ENCODE measurements around the gene AKR1C8.
"Not testable (repeated sequence)": the region's sequence is repeated elsewhere in the genome, so short reads cannot be mapped to it uniquely, and the experiment has no call there.

AKR1C8 gene

GRCh38 chr10:5117026-5117425, 67.9 kb downstream of the AKR1C8 start:
- DNase-seq (ENCODE audit: low read depth) = no peak
- no peak for TF ChIP-seq MYC (IDR thresholded peaks at IDR 0.05; ENCODE audit: low read depth, low read length)
- TF ChIP-seq, protein P1, sequence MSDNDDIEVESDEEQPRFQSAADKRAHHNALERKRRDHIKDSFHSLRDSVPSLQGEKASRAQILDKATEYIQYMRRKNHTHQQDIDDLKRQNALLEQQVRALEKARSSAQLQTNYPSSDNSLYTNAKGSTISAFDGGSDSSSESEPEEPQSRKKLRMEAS (IDR thresholded peaks at IDR 0.05; ENCODE audit: low read depth, low read length) = no peak
- H3K4me3 ChIP-seq (ENCODE audit: low read depth, low read length) = no peak overlapping the region

DNA sequence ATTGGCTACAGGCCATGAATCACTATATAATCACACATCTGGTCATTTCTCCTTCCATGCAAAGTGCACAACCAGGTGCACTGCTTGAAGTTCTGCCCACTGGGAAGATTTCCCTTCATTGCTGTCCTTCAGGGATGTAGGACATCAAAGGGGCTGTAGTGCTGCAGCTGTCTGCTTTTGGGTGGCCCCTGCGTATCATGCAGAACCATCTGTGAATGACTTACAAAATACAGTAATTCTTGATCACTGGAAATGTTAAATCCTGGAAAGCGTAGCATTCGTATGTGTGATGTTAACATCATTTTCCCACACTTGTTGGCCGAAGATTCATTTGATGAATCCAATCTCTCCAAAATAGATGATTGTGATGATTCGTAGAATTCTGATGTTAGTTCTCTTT, 68.3 kb downstream of the AKR1C8 start:
- no peak for DNase-seq (ENCODE audit: low read depth)
- no peak overlapping the region for H3K4me3 ChIP-seq (ENCODE audit: low read depth, low read length)
- TF ChIP-seq MYC (IDR thresholded peaks at IDR 0.05; ENCODE audit: low read depth, low read length) = no peak
- TF ChIP-seq, protein P2, sequence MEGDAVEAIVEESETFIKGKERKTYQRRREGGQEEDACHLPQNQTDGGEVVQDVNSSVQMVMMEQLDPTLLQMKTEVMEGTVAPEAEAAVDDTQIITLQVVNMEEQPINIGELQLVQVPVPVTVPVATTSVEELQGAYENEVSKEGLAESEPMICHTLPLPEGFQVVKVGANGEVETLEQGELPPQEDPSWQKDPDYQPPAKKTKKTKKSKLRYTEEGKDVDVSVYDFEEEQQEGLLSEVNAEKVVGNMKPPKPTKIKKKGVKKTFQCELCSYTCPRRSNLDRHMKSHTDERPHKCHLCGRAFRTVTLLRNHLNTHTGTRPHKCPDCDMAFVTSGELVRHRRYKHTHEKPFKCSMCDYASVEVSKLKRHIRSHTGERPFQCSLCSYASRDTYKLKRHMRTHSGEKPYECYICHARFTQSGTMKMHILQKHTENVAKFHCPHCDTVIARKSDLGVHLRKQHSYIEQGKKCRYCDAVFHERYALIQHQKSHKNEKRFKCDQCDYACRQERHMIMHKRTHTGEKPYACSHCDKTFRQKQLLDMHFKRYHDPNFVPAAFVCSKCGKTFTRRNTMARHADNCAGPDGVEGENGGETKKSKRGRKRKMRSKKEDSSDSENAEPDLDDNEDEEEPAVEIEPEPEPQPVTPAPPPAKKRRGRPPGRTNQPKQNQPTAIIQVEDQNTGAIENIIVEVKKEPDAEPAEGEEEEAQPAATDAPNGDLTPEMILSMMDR (IDR thresholded peaks at IDR 0.05; ENCODE audit: low read depth, low read length) = no peak

- not testable (repeated sequence) for DNase-seq (ENCODE audit: low read depth); H3K4me3 ChIP-seq (ENCODE audit: low read depth, low read length)
Measured at GRCh38 chr10:5109861-5110260, 75.1 kb downstream of the AKR1C8 start.

- H3K4me3 ChIP-seq (ENCODE audit: low read depth, low read length) = no peak overlapping the region
- no peak for TF ChIP-seq MYC (IDR thresholded peaks at IDR 0.05; ENCODE audit: low read depth, low read length)
- TF ChIP-seq, protein P2 (IDR thresholded peaks at IDR 0.05; ENCODE audit: low read depth, low read length) = no peak
- TF ChIP-seq, protein P1 (IDR thresholded peaks at IDR 0.05; ENCODE audit: low read depth, low read length) = no peak
- no peak for TF ChIP-seq POLR2A (IDR thresholded peaks at IDR 0.05; ENCODE audit: extremely low read depth, insufficient read length)
- no peak for DNase-seq (ENCODE audit: low read depth)
Measured at GRCh38 chr10:5108658-5109416, 76.1 kb downstream of the AKR1C8 start.

DNA sequence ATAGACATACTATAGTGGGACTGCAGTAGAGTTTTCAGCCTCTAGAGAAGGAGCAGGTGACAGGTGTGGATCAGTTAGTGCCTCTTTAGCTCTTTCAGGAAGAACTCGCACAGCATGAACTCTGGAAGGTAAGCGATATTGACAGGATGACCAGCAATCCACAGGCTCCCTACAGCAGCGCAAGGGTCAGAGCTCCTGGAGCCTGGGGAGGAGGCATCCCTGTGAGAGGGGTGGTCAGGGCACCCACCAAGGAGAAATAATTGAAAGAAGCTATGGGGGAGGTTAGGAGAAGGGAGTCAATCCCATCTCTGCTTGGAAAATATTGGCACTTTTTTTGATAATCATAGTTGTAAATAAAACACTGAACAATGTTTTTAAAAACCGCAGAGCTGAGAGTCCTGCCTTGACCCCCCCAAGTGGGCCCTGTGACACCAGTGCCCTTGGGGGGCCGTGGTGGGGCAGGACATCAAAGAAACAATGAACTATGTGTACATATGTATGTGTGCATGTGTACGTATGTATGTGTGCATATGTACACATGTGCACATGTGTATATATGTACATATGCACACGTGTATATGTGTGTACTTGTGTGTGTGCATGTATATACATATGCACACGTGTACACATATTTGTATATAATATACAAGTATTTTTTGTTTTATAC, 77.0 kb downstream of the AKR1C8 start:
- TF ChIP-seq POLR2A (IDR thresholded peaks at IDR 0.05; ENCODE audit: extremely low read depth, insufficient read length) (no peak), MYC (IDR thresholded peaks at IDR 0.05; ENCODE audit: low read depth, low read length) (no peak)
- TF ChIP-seq, protein P2 (IDR thresholded peaks at IDR 0.05; ENCODE audit: low read depth, low read length) = no peak
- TF ChIP-seq, protein P1 (IDR thresholded peaks at IDR 0.05; ENCODE audit: low read depth, low read length) = no peak
- no peak for DNase-seq (ENCODE audit: low read depth)
- no peak overlapping the region for H3K4me3 ChIP-seq (ENCODE audit: low read depth, low read length)

GRCh38 chr10:5106553-5106952, 78.4 kb downstream of the AKR1C8 start:
- no peak for DNase-seq (ENCODE audit: low read depth)
- TF ChIP-seq, protein P2 (IDR thresholded peaks at IDR 0.05; ENCODE audit: low read depth, low read length) = no peak
- TF ChIP-seq POLR2A (IDR thresholded peaks at IDR 0.05; ENCODE audit: extremely low read depth, insufficient read length) (no peak), MYC (IDR thresholded peaks at IDR 0.05; ENCODE audit: low read depth, low read length) (no peak)
- TF ChIP-seq, protein P1 (IDR thresholded peaks at IDR 0.05; ENCODE audit: low read depth, low read length) = no peak
- no peak overlapping the region for H3K4me3 ChIP-seq (ENCODE audit: low read depth, low read length)

DNA sequence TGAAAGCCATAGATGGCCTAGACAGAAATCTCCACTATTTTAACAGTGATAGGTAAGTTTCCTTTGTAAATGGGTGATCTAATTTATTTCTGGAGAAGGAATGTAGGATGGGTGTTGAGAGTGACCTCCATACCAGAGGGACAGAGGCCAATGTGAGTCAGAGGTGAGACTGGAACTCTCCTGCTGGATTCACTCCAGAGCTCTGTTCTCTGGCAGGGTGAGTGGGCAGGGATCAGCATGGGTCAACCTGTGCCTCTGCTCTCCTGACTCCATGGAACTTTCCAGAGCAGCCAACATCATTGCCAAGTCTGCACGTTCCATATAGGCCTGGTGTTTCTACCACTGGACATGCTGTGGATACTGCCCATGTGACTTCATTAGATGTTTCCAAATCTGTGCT, 79.3 kb downstream of the AKR1C8 start:
- no peak for DNase-seq (ENCODE audit: low read depth)
- TF ChIP-seq MYC (IDR thresholded peaks at IDR 0.05; ENCODE audit: low read depth, low read length) = no peak
- TF ChIP-seq, protein P2 (IDR thresholded peaks at IDR 0.05; ENCODE audit: low read depth, low read length) = no peak
- no peak for TF ChIP-seq POLR2A (IDR thresholded peaks at IDR 0.05; ENCODE audit: extremely low read depth, insufficient read length)
- TF ChIP-seq, protein P1 (IDR thresholded peaks at IDR 0.05; ENCODE audit: low read depth, low read length) = no peak
- no peak overlapping the region for H3K4me3 ChIP-seq (ENCODE audit: low read depth, low read length)

Measured in NB4 (cell line).